Raji (cell line): ENCODE data around the gene SIK3.

ENCODE experiments used
- POLR2A ChIP-seq: IDR thresholded peaks from 2 replicates; pipeline ENCODE4 v1.6.1; 2011; ENCODE audit warnings: low read depth, low read length, control low read depth; ENCODE audit not compliant: insufficient read depth

Gene SIK3

DNA sequence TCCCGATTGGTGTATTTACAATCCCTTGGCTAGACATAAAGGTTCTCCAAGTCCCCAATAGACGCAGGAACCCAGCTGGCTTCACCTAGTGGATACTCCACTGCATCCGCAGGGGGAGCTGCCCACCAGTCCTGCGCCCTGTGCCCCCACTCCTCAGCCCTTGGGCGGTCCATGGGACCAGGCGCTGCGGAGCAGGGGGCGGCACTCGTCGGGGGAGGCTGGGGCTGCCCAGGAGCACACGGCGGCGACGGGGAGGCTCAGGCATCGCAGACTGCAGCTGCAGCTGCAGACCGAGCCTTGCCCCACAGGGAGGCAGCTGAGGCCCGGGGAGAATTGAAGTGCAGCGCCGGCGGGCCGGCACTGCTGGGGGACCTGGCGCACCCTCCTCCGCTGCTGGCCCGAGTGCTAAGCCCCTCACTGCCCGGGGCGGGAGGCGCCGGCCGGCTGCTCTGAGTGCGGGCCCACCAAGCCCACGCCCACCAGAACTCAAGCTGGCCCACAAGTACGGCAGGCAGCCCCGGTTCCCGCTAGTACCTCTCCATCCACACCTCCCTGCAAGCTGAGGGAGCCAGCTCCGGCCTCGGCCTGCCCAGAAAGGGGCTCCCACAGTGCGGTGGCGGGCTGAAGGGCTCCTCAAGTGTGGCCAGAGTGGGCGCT is 12.2 kb upstream of the SIK3 start:
- no peak for TF ChIP-seq POLR2A

- TF ChIP-seq POLR2A, result no peak
Observed at GRCh38 chr11:117107701-117108590, 9.7 kb upstream of the SIK3 start.

- no peak for TF ChIP-seq POLR2A
Observed at GRCh38 chr11:117100556-117100955, 2.3 kb upstream of the SIK3 start.

DNA sequence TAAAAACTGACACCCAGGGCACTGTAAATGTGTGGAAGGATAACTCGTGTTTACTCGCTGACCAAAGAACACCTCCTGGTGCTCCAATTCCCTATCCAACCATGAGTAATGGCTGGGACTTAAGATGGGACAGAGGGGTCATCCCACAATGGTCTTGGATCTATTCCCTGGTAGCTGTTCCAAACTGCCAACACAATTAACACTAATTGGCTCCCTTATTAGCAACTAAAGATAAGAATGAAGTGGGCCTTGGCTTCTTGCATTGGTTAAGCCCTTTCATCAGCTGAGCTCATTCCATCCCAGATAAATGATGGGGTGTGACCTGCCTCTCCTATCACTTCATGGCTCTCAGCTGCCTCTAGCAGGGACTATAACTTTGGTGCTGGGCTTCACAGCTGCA is 1.5 kb upstream of the SIK3 start:
- no peak for TF ChIP-seq POLR2A

GRCh38 chr11:117097389-117098268 is 599 bp downstream of the SIK3 start:
- no peak for TF ChIP-seq POLR2A

DNA sequence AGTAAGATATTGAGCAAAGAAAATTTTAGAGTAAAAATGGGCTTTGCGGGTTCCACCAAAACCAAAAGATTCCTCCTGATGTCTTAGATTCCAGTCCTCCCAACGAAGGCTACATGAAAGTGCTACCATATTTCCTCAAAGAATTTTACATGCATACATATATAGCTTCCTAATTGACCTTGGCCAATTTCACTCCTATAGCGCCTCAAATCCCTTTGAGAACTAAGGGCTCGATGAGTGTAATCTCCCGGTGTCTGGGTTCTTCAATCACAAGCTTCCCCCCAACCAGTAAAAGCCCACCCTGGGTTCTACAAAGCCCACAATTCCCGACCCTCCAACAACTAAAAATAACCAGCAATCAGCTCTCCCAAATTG is 1.2 kb downstream of the SIK3 start:
- no peak for TF ChIP-seq POLR2A

DNA sequence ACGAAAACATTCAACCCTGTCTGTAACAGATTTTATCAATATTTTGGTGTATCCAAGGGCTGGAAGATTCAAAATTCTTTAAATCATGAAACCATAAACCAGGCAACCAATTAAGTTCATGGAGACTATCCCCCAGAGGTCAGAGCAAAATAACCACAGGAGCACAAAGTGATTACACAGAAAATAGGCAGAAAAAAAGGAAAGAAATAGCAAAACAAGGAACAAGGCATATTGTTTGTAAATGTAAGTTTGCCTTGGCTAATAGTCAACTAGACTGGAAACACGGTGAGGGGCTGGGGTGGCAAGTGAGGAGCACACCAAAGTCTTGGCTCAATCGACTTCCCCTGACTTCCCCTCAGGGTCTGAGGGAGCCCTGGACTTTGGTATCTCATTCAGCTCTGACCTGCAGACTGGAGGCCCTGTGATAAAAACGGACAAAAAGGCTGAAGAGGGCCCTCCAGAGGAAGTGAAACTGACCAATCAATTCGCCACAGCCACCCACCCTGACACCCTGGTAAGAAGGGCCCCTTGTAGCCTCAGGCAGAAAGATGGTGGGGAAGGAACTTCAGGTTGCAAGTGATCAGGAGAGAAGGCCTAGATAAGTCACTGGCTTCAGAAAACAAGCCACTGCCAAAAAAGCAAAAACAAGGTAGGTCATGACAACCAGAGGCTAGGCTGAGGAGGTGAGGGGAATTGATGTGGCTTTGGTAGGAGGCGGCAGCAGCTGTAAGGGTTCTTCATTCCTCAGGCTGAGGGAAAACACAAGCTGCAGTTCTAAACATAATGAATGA is 1.8 kb downstream of the SIK3 start:
- no peak for TF ChIP-seq POLR2A

GRCh38 chr11:117095284-117096161 is 2.7 kb downstream of the SIK3 start:
- TF ChIP-seq POLR2A, result no peak

DNA sequence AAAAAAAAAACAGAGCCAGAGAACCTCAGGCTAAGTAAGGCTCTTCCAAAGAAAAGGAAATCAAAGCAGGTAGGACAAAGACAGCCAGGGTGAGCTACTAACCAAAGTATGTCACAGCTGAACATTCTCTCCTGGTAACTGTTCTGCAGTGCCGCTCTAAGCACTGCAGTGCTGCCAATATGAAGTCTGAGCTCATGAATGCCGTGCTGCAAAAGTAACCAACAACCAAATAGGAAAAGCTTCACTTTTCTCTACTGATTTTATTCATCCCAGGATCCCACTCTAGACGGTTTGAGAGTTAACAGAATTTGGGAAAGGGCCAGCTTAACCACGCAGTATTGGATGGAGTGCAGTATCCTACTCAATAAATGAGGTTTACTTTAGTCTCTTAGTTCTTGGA is 3.5 kb downstream of the SIK3 start:
- TF ChIP-seq POLR2A, result no peak

- no peak for TF ChIP-seq POLR2A
Observed at GRCh38 chr11:117092951-117093590, 5.2 kb downstream of the SIK3 start.

DNA sequence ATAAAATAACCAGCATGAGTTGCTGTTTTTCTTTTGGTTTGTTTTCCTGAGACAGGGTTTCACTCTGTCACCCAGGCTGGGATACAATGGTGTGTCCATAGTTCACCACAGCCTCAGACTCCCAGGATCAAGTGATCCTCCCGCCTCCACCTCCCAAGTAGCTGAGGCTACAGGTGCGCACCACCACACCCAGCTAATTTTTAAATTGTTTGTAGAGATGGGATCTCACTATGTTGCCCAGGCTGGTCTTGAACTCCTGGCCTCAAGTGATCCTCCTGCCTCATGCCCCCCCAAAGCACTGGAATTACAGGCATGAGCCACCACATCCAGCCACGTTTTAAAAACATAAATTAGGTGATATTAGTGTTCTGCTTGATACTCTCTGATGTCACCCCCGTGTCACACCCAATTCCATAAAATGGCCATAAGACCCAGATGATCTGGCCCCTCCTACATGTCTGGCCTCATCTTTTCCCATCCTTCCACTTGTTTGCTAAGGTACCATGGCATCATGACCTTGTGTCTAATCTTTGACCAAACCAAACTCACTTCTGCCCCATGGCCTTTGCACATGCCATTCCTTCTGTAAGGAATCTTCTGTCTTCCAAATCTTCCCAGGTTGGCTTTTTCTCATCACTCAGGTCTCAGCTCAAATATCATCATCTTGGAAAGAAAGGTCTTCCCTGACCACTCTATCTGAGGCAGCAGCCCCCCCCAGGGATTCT is 6.3 kb downstream of the SIK3 start:
- TF ChIP-seq POLR2A, result no peak

DNA sequence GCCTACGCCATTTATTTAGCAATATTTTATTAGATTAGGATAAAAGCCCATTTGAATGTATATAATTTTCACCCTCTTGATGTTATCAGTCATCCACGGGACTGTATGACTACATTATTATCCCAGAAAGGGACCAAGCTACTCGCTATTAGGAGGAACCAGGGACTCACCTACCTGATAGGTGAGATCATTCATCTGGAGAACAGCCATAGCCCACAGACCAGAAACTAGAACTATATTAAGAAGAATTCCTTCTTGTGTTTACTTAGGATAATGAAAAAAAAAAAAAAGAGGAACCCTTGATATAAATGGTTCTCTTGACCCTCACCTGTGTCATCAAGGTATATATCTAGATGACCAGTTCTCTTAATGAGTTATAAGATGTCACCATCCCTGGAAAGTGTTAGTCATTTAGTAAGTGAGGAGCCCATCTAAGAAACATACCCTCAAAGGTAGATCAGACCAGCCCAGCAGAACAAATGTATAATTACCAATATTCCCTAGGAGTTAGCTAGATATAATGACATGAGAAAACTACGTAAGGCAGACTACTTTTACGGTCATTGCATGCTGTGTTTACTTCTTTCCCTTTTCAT is 8.0 kb downstream of the SIK3 start:
- no peak for TF ChIP-seq POLR2A
